K562 (cell line): Measurements from ENCODE around the gene KTI12. TPM values are rescaled to one million over a fixed set of nuclear protein-coding genes. Genes with fewer than 3 reads are reported as not detected.

Source experiments
- ARID4B ChIP-seq: sonication (generic); formaldehyde crosslinking; IDR thresholded peaks from 2 replicates; pipeline ENCODE4 v1.8.0; 2022; ENCODE audit warnings: mild to moderate bottlenecking, missing genetic modification reagents
- CREM ChIP-seq: IDR thresholded peaks from 2 replicates; pipeline ENCODE4 v1.6.1; 2014; ENCODE audit warnings: antibody characterized with exemption, low read depth
- HDAC8 ChIP-seq: fragments of 450-650 bp; IDR thresholded peaks from 2 replicates; pipeline ENCODE4 v1.6.1; 2016; ENCODE audit warnings: mild to moderate bottlenecking, missing genetic modification characterization, moderate library complexity, missing compliant biosample characterization
- MIER1 ChIP-seq: fragments of 450-650 bp; IDR thresholded peaks from 2 replicates; pipeline ENCODE4 v1.6.1; 2016; ENCODE audit warnings: antibody characterized with exemption, mild to moderate bottlenecking, low read depth
- POLR2A ChIP-seq: fragments of 450-650 bp; conservative IDR thresholded peaks from 2 replicates; pipeline ENCODE4 v1.6.1; 2016
- RBFOX2 ChIP-seq: fragments of 200-400 bp; formaldehyde crosslinking; IDR thresholded peaks from 2 replicates; pipeline ENCODE4 v1.6.1; 2017; ENCODE audit warnings: low read depth, mild to moderate bottlenecking, low read length, moderate library complexity
- SAP30 ChIP-seq: fragments of 200-600 bp; sonication (generic); IDR thresholded peaks from 2 replicates; pipeline ENCODE4 v1.6.1; 2012; ENCODE audit warnings: borderline replicate concordance, low read depth, mild to moderate bottlenecking, moderate library complexity, low read length, control low read depth, inconsistent platforms; ENCODE audit not compliant: insufficient read depth, poor library complexity, severe bottlenecking
- SP1 ChIP-seq: sonication (generic); formaldehyde crosslinking; IDR thresholded peaks from 2 replicates; pipeline ENCODE4 v1.8.1; 2022; ENCODE audit warnings: mild to moderate bottlenecking, missing genetic modification reagents
- SRSF1 ChIP-seq: fragments of 200-400 bp; formaldehyde crosslinking; IDR thresholded peaks from 2 replicates; pipeline ENCODE4 v1.6.1; 2017; ENCODE audit warnings: mild to moderate bottlenecking, low read depth, low read length, moderate library complexity
- ZBTB2 ChIP-seq: fragments of 450-650 bp; IDR thresholded peaks from 2 replicates; pipeline ENCODE4 v1.6.1; 2016; ENCODE audit warnings: antibody characterized with exemption
- ZNF143 ChIP-seq: sonication (generic); formaldehyde crosslinking; IDR thresholded peaks from 2 replicates; pipeline ENCODE4 v1.9.0; 2022; ENCODE audit warnings: mild to moderate bottlenecking, missing genetic modification reagents
- ZNF511 ChIP-seq: sonication (generic); formaldehyde crosslinking; IDR thresholded peaks from 2 replicates; pipeline ENCODE4 v1.8.0; 2022; ENCODE audit warnings: mild to moderate bottlenecking, missing genetic modification reagents
- ZNF707 ChIP-seq: fragments of 250-450 bp; sonication (Bioruptor Pico); conservative IDR thresholded peaks from 2 replicates; pipeline ENCODE4 v1.8.0; 2022; ENCODE audit warnings: inconsistent platforms, mild to moderate bottlenecking, moderate library complexity
- polyA plus RNA-seq, 8 experiments: library from polyadenylated mRNA; depleted of rRNA in 4 of 8; stranded (reverse) in 5 of 8; unstranded in 3 of 8; fragments of >200 nt; fragmentation: Nextera tagmentation in 2 of 8; fragmentation: Illumina TruSeq in 1 of 8; extraction: Ambion mirVana in 2 of 8; extraction: Trizol in 1 of 8; gene quantifications; 2 replicates each; pipeline versions ENCODE4 v1.2.1 to v1.2.3, GENCODE V29; 2011 to 2014; ENCODE audit warnings: inconsistent platforms in 1 of 8, missing spikeins in 1 of 8
- total RNA-seq, 7 experiments: library from RNA; depleted of rRNA in 6 of 7; stranded (reverse); fragments of >200 nt in 6 of 7; fragmentation: Illumina TruSeq in 2 of 7; extraction: Trizol in 2 of 7; gene quantifications; 2 replicates each; pipeline versions ENCODE4 v1.2.1 to v1.2.3, GENCODE V29; 2011 to 2021; ENCODE audit warnings: low replicate concordance in 1 of 7

Gene KTI12
- total and polyA plus RNA-seq, 9 of the 15 experiments (the other 6 are each of a cell fraction or from before 2014, with no cell fraction given), result 3.1 to 22.8 (median 11.6) TPM

GRCh38 chr1:52002038-52002917, 31.3 kb downstream of the KTI12 start (continued):
- no peak for TF ChIP-seq RBFOX2
- TF ChIP-seq HDAC8 (tag), result no peak
- no peak for TF ChIP-seq SAP30
- no peak for TF ChIP-seq ZNF707 (CRISPR knock-in tag)
- peak; percentile 90 for TF ChIP-seq MIER1
- no peak for TF ChIP-seq POLR2A
- no peak for TF ChIP-seq SRSF1
- no peak for TF ChIP-seq ZBTB2
- no peak for TF ChIP-seq ZNF143
- TF ChIP-seq ZNF511 (CRISPR knock-in tag), result no peak
- no peak for TF ChIP-seq SP1
- no peak for TF ChIP-seq ARID4B (CRISPR knock-in tag)
- peak; percentile 50 for TF ChIP-seq CREM
